ENCODE results near the gene TFR2.

Gene TFR2

DNA sequence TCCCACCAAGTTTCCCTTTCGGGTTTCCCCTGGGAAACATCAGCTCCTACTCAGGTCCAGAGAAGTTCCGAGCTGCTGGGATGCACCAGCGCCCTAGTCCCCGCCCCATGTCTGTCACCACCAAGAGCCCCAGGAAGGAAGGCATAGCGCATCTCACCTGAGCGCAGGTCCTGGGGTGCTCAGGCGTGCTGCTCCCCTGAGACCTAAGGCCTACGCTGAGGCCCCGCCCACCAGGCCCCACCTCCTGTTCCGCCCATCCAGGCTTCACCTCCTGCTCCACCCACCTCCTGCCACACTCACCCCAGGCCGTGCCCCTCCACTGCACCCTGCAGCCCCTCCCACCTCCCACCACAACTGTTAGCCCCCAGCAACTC lies 1.2 kb upstream of the TFR2 start:
- no peak overlapping the region for H3K4me3 ChIP-seq (ENCODE audit: low read depth, low read length)
- no peak for DNase-seq (ENCODE audit: low read depth)
- TF ChIP-seq, protein P1, sequence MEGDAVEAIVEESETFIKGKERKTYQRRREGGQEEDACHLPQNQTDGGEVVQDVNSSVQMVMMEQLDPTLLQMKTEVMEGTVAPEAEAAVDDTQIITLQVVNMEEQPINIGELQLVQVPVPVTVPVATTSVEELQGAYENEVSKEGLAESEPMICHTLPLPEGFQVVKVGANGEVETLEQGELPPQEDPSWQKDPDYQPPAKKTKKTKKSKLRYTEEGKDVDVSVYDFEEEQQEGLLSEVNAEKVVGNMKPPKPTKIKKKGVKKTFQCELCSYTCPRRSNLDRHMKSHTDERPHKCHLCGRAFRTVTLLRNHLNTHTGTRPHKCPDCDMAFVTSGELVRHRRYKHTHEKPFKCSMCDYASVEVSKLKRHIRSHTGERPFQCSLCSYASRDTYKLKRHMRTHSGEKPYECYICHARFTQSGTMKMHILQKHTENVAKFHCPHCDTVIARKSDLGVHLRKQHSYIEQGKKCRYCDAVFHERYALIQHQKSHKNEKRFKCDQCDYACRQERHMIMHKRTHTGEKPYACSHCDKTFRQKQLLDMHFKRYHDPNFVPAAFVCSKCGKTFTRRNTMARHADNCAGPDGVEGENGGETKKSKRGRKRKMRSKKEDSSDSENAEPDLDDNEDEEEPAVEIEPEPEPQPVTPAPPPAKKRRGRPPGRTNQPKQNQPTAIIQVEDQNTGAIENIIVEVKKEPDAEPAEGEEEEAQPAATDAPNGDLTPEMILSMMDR (IDR thresholded peaks at IDR 0.05; ENCODE audit: low read depth, low read length, missing control alignments), result no peak

DNA sequence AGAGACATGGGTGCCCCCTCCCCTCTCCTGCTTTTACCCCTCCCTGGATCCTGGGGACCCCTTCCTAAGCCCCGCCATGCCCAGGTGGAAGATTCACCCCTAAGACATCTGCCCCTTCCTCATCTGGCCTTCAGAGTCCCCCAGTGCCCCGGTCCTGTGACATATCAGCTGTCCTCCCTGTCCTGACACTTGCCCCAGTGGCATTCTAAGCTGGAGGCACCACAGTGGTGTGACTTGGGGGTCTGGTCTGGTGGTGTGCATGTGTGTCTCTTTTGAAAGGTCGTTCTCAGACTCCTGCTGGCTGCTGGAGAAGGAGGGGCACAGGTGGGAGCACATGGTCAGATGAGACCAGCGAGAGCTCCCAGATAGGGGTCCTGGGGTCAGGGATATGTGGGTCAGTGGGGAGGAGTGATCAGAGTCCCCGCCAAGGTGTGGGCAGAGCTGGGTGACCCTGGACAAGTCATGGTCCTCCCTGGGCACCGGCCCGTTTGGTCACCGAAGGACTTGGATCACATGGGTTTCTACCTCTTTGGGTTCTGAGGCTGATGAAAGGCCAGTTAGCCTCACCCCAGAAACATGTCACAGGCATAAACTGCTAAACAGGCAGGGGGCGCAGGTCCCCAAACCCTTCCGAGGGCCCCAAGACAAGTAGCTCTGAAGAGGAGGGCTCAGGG lies 645 bp upstream of the TFR2 start:
- H3K4me3 ChIP-seq (ENCODE audit: low read depth, low read length), result no peak overlapping the region
- DNase-seq (ENCODE audit: low read depth), result no peak
- TF ChIP-seq, protein P1 (IDR thresholded peaks at IDR 0.05; ENCODE audit: low read depth, low read length, missing control alignments), result peak; percentile 11

DNA sequence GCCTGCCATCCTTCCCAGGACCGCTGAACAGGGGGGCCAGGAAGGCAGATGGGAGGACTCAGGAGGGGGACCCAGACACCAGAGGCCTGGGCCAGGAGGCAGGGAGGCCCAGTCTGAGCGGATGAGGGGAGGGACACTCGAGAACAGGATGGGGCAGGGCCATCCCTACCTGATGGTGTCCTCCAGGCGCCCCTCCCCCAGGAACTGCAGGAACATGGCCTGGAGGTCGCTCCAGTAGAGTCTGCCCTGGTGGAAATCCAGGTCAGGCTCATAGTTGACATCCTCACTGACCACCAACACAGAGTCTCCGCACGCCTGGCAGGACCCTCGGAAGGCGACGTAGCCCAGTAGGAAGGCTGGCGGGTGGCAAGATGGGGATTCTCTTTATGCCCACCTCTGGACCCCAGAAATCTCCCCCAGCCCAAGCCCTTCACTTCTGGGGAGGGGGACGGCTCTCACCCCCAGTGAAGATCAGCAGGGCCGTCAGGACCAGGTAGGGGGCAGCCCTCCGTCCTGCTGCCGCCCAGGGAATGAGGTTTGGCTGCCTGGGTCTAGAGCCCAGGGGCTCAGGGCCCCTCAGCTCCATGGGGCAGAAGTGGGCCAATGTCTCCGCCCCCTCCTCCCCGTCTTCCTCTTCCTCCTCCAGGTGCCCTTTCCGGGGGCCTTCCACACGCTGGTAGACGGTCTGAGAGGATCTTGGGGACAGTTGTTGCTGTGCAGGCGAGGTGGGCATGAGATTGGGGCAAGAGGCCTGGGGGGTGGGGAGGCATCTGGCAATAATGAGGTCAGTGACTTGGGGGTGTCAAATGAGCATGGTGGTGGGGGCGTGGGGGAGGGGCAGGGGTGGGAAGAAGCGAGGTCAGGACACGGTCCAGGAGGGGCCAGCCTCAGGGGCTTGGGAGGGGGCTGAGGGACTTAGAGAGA lies 573 bp downstream of the TFR2 start:
- no peak for DNase-seq (ENCODE audit: low read depth)

DNA sequence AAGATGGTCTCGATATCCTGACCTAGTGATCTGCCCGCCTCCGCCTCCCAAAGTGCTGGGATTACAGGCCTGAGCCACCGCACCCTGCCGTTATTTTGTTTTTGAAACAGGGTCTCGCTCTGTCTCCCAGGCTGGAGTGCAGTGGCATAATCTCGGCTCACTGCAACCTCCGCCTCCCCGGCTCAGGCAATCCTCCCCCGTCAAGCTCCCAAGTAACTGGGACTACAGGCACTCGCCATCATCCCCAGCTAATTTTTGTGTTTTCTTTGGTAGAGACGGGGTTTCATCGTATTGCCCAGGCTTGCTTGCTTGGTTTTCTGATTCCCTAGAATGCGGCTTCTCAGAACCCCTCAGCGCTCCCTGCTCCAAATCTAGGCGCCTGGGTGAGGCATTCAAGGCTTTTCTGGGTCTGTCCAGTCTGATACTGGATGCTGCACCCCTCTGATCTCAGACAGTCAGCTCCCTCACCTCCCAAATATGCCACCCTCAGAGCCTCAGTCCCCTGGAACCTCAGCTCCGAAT lies 1.3 kb downstream of the TFR2 start:
- DNase-seq (ENCODE audit: low read depth), result no peak
- no peak overlapping the region for H3K4me3 ChIP-seq (ENCODE audit: low read depth, low read length)
- TF ChIP-seq, protein P1 (IDR thresholded peaks at IDR 0.05; ENCODE audit: low read depth, low read length, missing control alignments), result no peak

More for the DNA sequence above, 573 bp downstream of the TFR2 start:
- no peak overlapping the region for H3K4me3 ChIP-seq (ENCODE audit: low read depth, low read length)
- TF ChIP-seq, protein P1 (IDR thresholded peaks at IDR 0.05; ENCODE audit: low read depth, low read length, missing control alignments), result no peak

DNA sequence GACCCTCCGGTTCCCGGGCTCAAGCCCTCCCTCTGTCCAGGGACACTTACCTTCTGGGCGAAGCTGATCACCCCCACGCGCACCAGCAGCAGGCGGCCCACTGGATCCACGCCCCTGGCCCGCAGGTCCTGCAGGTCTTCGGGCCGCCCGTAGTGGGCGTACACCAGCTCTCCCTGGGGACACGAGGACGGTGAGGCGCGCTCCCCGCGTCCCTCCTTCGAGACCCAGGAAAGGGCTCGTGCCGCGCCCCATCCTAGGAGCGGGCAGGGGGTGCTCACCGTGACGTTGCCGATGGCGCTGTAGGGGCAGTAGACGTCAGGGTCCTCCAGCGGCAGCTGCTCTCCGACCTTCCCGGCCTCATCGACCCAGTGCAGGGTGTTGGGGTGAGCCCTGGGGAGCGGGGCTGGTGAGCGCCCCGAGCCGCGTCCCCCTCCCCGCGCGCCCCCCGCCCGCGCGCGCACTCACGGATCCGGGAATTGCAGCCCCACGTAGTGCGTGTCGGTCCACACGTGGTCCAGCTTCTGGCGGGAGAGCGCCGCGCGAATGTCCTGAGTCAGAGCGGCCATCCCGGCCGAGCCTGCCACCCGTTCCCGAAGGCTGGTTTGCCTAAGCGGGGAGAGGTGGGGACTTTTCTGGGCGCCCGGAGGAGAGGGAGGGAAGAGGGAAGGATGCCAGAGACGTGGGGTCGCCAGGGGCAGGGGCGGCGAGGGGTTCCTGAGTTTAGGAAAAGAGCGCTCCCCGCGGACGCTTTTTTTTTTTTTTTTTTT lies 8.2 kb downstream of the TFR2 start:
- no peak for DNase-seq (ENCODE audit: low read depth)
- H3K4me3 ChIP-seq (ENCODE audit: low read depth, low read length), result peak overlapping the region; percentile 76

DNA sequence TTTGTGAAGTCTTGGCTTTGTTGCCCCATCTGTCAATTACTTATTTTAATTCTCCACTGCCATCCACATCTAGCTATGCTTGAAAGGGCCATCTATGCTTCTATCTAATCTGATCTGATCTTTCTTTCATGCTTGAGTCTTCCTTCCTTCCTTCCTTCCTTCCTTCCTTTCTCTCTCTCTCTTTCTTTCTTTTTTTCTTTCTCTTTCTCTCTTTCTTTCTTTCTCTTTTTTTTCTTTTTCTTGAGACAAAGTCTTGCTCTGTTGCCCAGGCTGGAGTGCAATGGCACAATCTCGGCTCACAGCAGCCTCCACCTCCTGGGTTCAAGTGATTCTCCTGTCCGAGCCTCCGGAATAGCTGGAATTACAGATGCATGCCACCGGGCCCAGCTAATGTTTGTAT lies 11.3 kb downstream of the TFR2 start:
- H3K4me3 ChIP-seq (ENCODE audit: low read depth, low read length), result no peak overlapping the region
- TF ChIP-seq, protein P1 (IDR thresholded peaks at IDR 0.05; ENCODE audit: low read depth, low read length, missing control alignments), result no peak
- DNase-seq (ENCODE audit: low read depth), result no peak

More for the DNA sequence above, 8.2 kb downstream of the TFR2 start:
- TF ChIP-seq, protein P1 (IDR thresholded peaks at IDR 0.05; ENCODE audit: low read depth, low read length, missing control alignments), result peak; percentile 59

Data from GM12864 (cell line).